ENCODE results near the gene RELCH. TPM values are rescaled to one million over a fixed set of nuclear protein-coding genes. Genes with fewer than 3 reads are reported as not detected.

Gene RELCH
- total RNA-seq, 4 donors from 2014 or later: 37.0 to 117 (median 68.7) TPM

GRCh38 chr18:62262061-62262460 lies 75.0 kb downstream of the RELCH start:
- in situ Hi-C loops (cut with MboI; ENCODE audit: low pct_ligation_motif_present in 1 of 4, low pct_unique_long_range_greater_than_20kb in 1 of 4, low sequenced_read_pairs in 3 of 4): no loop called here
- Histone ChIP-seq H3K36me3 (peaks cover 0 to 72% (median 32%) of the 10 kb centered on the region in 4 donors), H3K27me3 (no peaks in the 10 kb centered on the region), H3K4me3 (no peak overlapping the region), H3K27ac (no peak overlapping the region), H3K9me3 (no peaks in the 10 kb centered on the region), H3K4me1 (peaks cover 0 to 6% (median 0%) of the 10 kb centered on the region in 4 donors)
- intact Hi-C loops (cut with DNase I; ENCODE audit: low total_unique reads): no loop called here
- WGBS, 2 donors (ENCODE audit: low coverage in 1 of 2): 17 to 35% methylated on average over 2 of the region's 2 CpGs
- no peak for DNase-seq
- TF ChIP-seq POLR2AphosphoS5 (IDR thresholded peaks at IDR 0.05) (no peak), EP300 (IDR thresholded peaks at IDR 0.05; ENCODE audit: low read depth) (no peak), CTCF (IDR thresholded peaks at IDR 0.05) (no peak), POLR2A (IDR thresholded peaks at IDR 0.05) (no peak)

- WGBS, 2 donors (ENCODE audit: low coverage in 1 of 2): 60 to 81% methylated on average over 2 of the region's 2 CpGs
- in situ Hi-C loops (cut with MboI; ENCODE audit: low pct_ligation_motif_present in 1 of 4, low pct_unique_long_range_greater_than_20kb in 1 of 4, low sequenced_read_pairs in 3 of 4) (no loop called here), intact Hi-C loops (cut with DNase I; ENCODE audit: low total_unique reads) (no loop called here)
These were observed 77.9 kb downstream of the RELCH start for GRCh38 chr18:62264984-62265383.

GRCh38 chr18:62277045-62277444 lies 90.0 kb downstream of the RELCH start:
- no peak for TF ChIP-seq POLR2AphosphoS5 (IDR thresholded peaks at IDR 0.05)
- TF ChIP-seq CTCF (IDR thresholded peaks at IDR 0.05): no peak
- TF ChIP-seq EP300 (IDR thresholded peaks at IDR 0.05; ENCODE audit: low read depth): no peak
- TF ChIP-seq POLR2A (IDR thresholded peaks at IDR 0.05): no peak
- H3K27me3 ChIP-seq: no peaks in the 10 kb centered on the region
- 80% methylated on average over 1 of the region's 1 CpG for WGBS, 2 donors (ENCODE audit: low coverage in 1 of 2)
- no peak for DNase-seq
- H3K9me3 ChIP-seq: no peaks in the 10 kb centered on the region
- no peak overlapping the region for H3K27ac ChIP-seq
- H3K4me1 ChIP-seq: peaks cover 0 to 8% (median 0%) of the 10 kb centered on the region in 4 donors
- in situ Hi-C loops (cut with MboI; ENCODE audit: low pct_ligation_motif_present in 1 of 4, low pct_unique_long_range_greater_than_20kb in 1 of 4, low sequenced_read_pairs in 3 of 4) (no loop called here), intact Hi-C loops (cut with DNase I; ENCODE audit: low total_unique reads) (no loop called here)
- H3K4me3 ChIP-seq: no peak overlapping the region
- H3K36me3 ChIP-seq: peaks cover 0 to 50% (median 6%) of the 10 kb centered on the region in 4 donors

More at GRCh38 chr18:62264984-62265383, 77.9 kb downstream of the RELCH start:
- no peak for DNase-seq
- Histone ChIP-seq H3K27me3 (no peaks in the 10 kb centered on the region), H3K9me3 (no peaks in the 10 kb centered on the region), H3K4me1 (peaks cover 0 to 6% (median 0%) of the 10 kb centered on the region in 4 donors), H3K4me3 (no peak overlapping the region), H3K36me3 (peaks cover 0 to 72% (median 29%) of the 10 kb centered on the region in 4 donors), H3K27ac (no peak overlapping the region)
- TF ChIP-seq EP300 (IDR thresholded peaks at IDR 0.05; ENCODE audit: low read depth): no peak
- TF ChIP-seq POLR2A (IDR thresholded peaks at IDR 0.05): no peak
- no peak for TF ChIP-seq CTCF (IDR thresholded peaks at IDR 0.05)
- TF ChIP-seq POLR2AphosphoS5 (IDR thresholded peaks at IDR 0.05): no peak

- H3K27me3 ChIP-seq: no peaks in the 10 kb centered on the region
- no peak overlapping the region for H3K27ac ChIP-seq
- in situ Hi-C loops (cut with MboI; ENCODE audit: low pct_ligation_motif_present in 1 of 4, low pct_unique_long_range_greater_than_20kb in 1 of 4, low sequenced_read_pairs in 3 of 4): no loop called here
- H3K4me1 ChIP-seq: peaks cover 0 to 10% (median 0%) of the 10 kb centered on the region in 4 donors
- no peaks in the 10 kb centered on the region for H3K9me3 ChIP-seq
- no peak for TF ChIP-seq EP300 (IDR thresholded peaks at IDR 0.05; ENCODE audit: low read depth)
- no peak for TF ChIP-seq CTCF (IDR thresholded peaks at IDR 0.05)
- no peak for TF ChIP-seq POLR2AphosphoS5 (IDR thresholded peaks at IDR 0.05)
- TF ChIP-seq POLR2A (IDR thresholded peaks at IDR 0.05): no peak
- no peak overlapping the region for H3K4me3 ChIP-seq
- H3K36me3 ChIP-seq: peaks cover 0 to 59% (median 2%) of the 10 kb centered on the region in 4 donors
- intact Hi-C loops (cut with DNase I; ENCODE audit: low total_unique reads): no loop called here
- DNase-seq: no peak
- WGBS, 2 donors (ENCODE audit: low coverage in 1 of 2): 62 to 63% methylated on average over 2 to 5 of the region's 5 CpGs
These were observed 92.5 kb downstream of the RELCH start for GRCh38 chr18:62279561-62279960.
